Measurements from ENCODE around the gene CCDC73. TPM values are rescaled to one million over a fixed set of nuclear protein-coding genes. Genes with fewer than 3 reads are reported as not detected.

Gene CCDC73
- total RNA-seq = not detected in 3 replicates
- long read RNA-seq = 0 reads

DNA sequence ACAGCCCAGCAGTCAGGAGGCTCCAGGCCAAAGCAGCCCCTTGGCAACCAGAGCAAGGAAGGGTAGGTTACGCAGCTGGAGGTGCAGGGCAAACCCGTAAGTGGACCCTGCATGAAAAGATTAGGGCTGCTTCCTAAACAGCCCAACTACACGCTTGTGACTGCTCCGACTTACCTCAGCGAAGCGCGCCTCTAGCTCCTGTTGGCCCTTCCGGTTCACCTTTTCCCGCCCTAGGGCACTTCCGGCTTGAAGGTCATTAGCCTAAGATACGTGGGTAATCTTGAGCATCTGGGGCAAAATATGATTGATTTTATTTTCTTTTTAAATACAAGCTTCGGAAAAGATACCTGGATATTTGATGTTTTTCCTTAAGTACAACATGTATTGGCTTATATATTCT lies at the start of gene CCDC73:
TSS of gene CCDC73 (minus strand) at position 224 of the 400 bp plus-strand sequence. CDS start 34,419 bp downstream, outside the sequence.
- Mint-ChIP-seq H3K27ac (ENCODE audit: unreplicated experiment) (no peak within 1 kb of the TSS), H3K27me3 (ENCODE audit: low read depth) (peaks cover 49% of the 10 kb centered on the region), H3K36me3 (ENCODE audit: low read depth) (no peaks in the 10 kb centered on the region), H3K4me3 (ENCODE audit: unreplicated experiment) (no peak within 1 kb of the TSS), H3K4me1 (ENCODE audit: low read depth) (peaks cover 4% of the 10 kb centered on the region), H3K9me3 (ENCODE audit: low read depth) (no peaks in the 10 kb centered on the region)
- no peak for DNase-seq (ENCODE audit: low spot score)
- no peak for TF ChIP-seq CTCF (IDR thresholded peaks at IDR 0.05)

GRCh38 chr11:32843544-32843943 lies 49.1 kb upstream of the CCDC73 start:
- DNase-seq (ENCODE audit: low spot score) = no peak
- no peak for TF ChIP-seq CTCF (IDR thresholded peaks at IDR 0.05)
- Mint-ChIP-seq H3K27ac (ENCODE audit: unreplicated experiment) (no peak overlapping the region), H3K27me3 (ENCODE audit: low read depth) (peaks cover 23% of the 10 kb centered on the region), H3K4me1 (ENCODE audit: low read depth) (no peaks in the 10 kb centered on the region), H3K4me3 (ENCODE audit: unreplicated experiment) (no peak overlapping the region), H3K9me3 (ENCODE audit: low read depth) (peaks cover 5% of the 10 kb centered on the region), H3K36me3 (ENCODE audit: low read depth) (no peaks in the 10 kb centered on the region)

GRCh38 chr11:32840587-32840986 lies 46.1 kb upstream of the CCDC73 start:
- Mint-ChIP-seq H3K36me3 (ENCODE audit: low read depth) (no peaks in the 10 kb centered on the region), H3K4me1 (ENCODE audit: low read depth) (no peaks in the 10 kb centered on the region), H3K27me3 (ENCODE audit: low read depth) (peaks cover 31% of the 10 kb centered on the region), H3K27ac (ENCODE audit: unreplicated experiment) (no peak overlapping the region), H3K9me3 (ENCODE audit: low read depth) (no peaks in the 10 kb centered on the region), H3K4me3 (ENCODE audit: unreplicated experiment) (no peak overlapping the region)
- TF ChIP-seq CTCF (IDR thresholded peaks at IDR 0.05) = no peak
- DNase-seq (ENCODE audit: low spot score) = no peak

DNA sequence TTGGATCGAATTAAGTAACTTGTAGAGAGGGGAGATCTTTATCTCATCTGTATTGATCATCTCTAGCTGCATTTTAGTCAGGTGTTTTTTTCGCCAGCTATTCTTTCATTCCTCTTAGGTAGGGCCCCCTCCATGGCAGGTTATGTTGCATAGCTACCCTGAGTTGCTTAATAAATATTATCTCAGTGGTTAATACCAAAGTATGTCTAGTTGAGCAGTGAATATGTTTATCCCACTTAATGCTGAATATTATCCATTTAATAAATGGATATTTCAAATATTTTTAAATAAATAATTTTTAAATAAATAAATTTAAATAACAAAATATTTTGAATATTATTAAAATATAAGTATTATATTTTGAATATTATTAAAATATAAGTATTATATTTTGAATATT lies 44.8 kb upstream of the CCDC73 start:
- H3K27ac Mint-ChIP-seq (ENCODE audit: unreplicated experiment) = no peak overlapping the region

DNA sequence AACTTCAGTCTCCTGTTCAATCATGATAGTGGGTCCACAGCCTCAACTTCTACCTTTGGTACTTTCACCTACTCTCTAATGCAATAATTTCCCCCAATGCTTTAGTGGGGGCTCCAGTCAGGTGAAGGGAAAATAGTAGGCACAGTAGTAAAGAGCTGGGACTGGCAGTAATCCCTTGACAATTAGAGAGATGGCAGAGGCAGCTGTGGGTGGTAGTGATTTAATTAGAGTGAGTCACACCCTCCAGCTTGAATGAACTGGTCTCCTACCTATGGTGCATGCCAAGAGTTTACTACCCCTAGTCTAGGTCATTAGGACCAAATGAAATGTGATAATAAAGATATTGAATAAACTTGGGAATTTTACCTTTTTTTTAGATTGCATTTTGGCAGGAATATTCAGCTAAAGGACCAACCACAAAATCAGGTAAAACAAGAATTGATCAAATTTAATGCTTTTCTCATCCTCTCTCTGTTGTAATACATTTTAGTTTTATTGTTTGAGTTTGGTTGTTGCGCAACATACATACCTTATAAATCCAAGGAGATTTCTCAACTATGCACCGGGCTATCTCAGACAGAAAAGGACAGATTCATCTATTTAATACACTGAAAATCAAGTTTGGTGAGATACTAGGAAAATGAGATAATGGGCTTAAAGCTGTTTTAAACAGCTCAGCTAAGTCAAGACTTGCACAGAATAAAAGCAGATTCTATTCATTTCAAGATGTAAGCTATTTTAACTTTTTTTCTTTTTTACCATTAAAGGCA lies 44.2 kb upstream of the CCDC73 start:
- Mint-ChIP-seq H3K27ac (ENCODE audit: unreplicated experiment) (no peak overlapping the region), H3K9me3 (ENCODE audit: low read depth) (no peaks in the 10 kb centered on the region), H3K4me3 (ENCODE audit: unreplicated experiment) (no peak overlapping the region), H3K27me3 (ENCODE audit: low read depth) (peaks cover 45% of the 10 kb centered on the region), H3K4me1 (ENCODE audit: low read depth) (no peaks in the 10 kb centered on the region), H3K36me3 (ENCODE audit: low read depth) (no peaks in the 10 kb centered on the region)
- TF ChIP-seq CTCF (IDR thresholded peaks at IDR 0.05) = no peak
- DNase-seq (ENCODE audit: low spot score) = no peak

More for the DNA sequence above, 44.8 kb upstream of the CCDC73 start:
- no peak for DNase-seq (ENCODE audit: low spot score)
- peaks cover 40% of the 10 kb centered on the region for H3K27me3 Mint-ChIP-seq (ENCODE audit: low read depth)
- H3K4me3 Mint-ChIP-seq (ENCODE audit: unreplicated experiment) = no peak overlapping the region
- H3K36me3 Mint-ChIP-seq (ENCODE audit: low read depth) = no peaks in the 10 kb centered on the region
- no peak for TF ChIP-seq CTCF (IDR thresholded peaks at IDR 0.05)
- no peaks in the 10 kb centered on the region for H3K4me1 Mint-ChIP-seq (ENCODE audit: low read depth)
- H3K9me3 Mint-ChIP-seq (ENCODE audit: low read depth) = no peaks in the 10 kb centered on the region

Data from chondrocyte (in vitro differentiated cells).